Activated naive CD4-positive, alpha-beta T cell treated with anti-CD3 and anti-CD28 coated beads for 36 hours (primary cell): ENCODE measurements around the gene GARNL3. TPM values are rescaled to one million over a fixed set of nuclear protein-coding genes. Genes with fewer than 3 reads are reported as not detected.

Source experiments
- CTCF ChIA-PET: fragments of 350-600 bp; sonication (Branson Sonifier 250); formaldehyde crosslinking; loops from one replicate; lab custom pipeline; 2021; ENCODE audit warnings: antibody characterized with exemption; lab: Charles Lee
- DNase-seq: peaks from one replicate; pipeline ENCODE4 v3.0.0-alpha.2; 2020
- H3K27ac Mint-ChIP-seq: one replicate; pipeline ENCODE4 v1.8.0; 2021; ENCODE audit warnings: mild to moderate bottlenecking, mixed read lengths
- H3K27me3 Mint-ChIP-seq: one replicate; pipeline ENCODE4 v1.8.0; 2021; ENCODE audit warnings: low read depth, mixed read lengths
- H3K36me3 Mint-ChIP-seq: one replicate; pipeline ENCODE4 v1.8.0; 2021; ENCODE audit warnings: low read depth, mixed read lengths
- H3K4me1 Mint-ChIP-seq: one replicate; pipeline ENCODE4 v1.8.0; 2021; ENCODE audit warnings: low read depth, mixed read lengths
- H3K4me3 Mint-ChIP-seq: one replicate; pipeline ENCODE4 v1.8.0; 2021; ENCODE audit warnings: mild to moderate bottlenecking, moderate library complexity, mixed read lengths
- H3K9me3 Mint-ChIP-seq: one replicate; pipeline ENCODE4 v1.8.0; 2021; ENCODE audit warnings: mixed read lengths
- intact Hi-C: fragments of 100-400 bp; cut with micrococcal nuclease; formaldehyde crosslinking; loops from one replicate; pipeline ENCODE4 v1.15.1; 2023
- total RNA-seq, 2 experiments: library from RNA; stranded (reverse); gene quantifications; one replicate each; pipeline ENCODE4 v1.2.3, GENCODE V29; 2021

The GARNL3 gene
- total RNA-seq, 2 experiments from 2014 or later: 1.2 to 4.6 TPM

GRCh38 chr9:127369428-127369827 lies 104.9 kb downstream of the GARNL3 start:
- intact Hi-C loops: no loop called here
- Mint-ChIP-seq H3K27me3 (peaks cover 59% of the 10 kb centered on the region), H3K9me3 (no peaks in the 10 kb centered on the region), H3K4me3 (no peak overlapping the region), H3K36me3 (no peaks in the 10 kb centered on the region), H3K27ac (no peak overlapping the region), H3K4me1 (no peaks in the 10 kb centered on the region)
- DNase-seq: no peak
- CTCF ChIA-PET: interaction anchor here (0.6 kb wide), 2 partner anchors 30 to 117 kb away, joined by 3 to 7 read pairs; no protein-coding TSS in a partner anchor

GRCh38 chr9:127370147-127370579 lies 105.6 kb downstream of the GARNL3 start:
- H3K27me3 Mint-ChIP-seq: peaks cover 64% of the 10 kb centered on the region
- H3K27ac Mint-ChIP-seq: no peak overlapping the region
- no peaks in the 10 kb centered on the region for H3K9me3 Mint-ChIP-seq
- intact Hi-C loops: no loop called here
- no peak overlapping the region for H3K4me3 Mint-ChIP-seq
- no peak for DNase-seq
- no peaks in the 10 kb centered on the region for H3K4me1 Mint-ChIP-seq
- CTCF ChIA-PET: no interaction called here
- no peaks in the 10 kb centered on the region for H3K36me3 Mint-ChIP-seq

- Mint-ChIP-seq H3K27me3 (peaks cover 70% of the 10 kb centered on the region), H3K27ac (no peak overlapping the region), H3K9me3 (no peaks in the 10 kb centered on the region), H3K4me1 (no peaks in the 10 kb centered on the region), H3K4me3 (no peak overlapping the region), H3K36me3 (no peaks in the 10 kb centered on the region)
- CTCF ChIA-PET: no interaction called here
- intact Hi-C loops: no loop called here
- no peak for DNase-seq
These were observed 106.4 kb downstream of the GARNL3 start for GRCh38 chr9:127370672-127371648.

DNA sequence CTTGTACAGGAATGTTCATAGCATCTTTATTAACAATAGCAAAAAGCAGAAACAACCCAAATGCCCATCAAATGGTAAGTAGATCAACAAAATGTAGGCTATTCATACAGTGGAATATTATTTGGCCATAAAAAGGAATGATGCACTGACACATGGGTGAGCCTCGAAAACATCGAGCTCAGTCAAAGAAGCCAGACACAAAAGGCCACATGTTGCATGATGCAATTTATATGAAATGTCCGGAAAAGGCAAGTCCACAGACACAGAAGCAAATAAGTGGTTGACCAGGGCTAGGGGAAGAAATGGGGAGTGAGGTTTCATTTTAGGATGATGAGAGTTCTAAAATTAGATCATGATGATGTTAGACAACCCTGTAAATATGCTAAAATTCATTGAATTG lies 115.9 kb downstream of the GARNL3 start:
- no peak for DNase-seq
- Mint-ChIP-seq H3K4me3 (no peak overlapping the region), H3K4me1 (no peaks in the 10 kb centered on the region), H3K27me3 (peaks cover 54% of the 10 kb centered on the region), H3K27ac (no peak overlapping the region), H3K9me3 (peaks cover 9% of the 10 kb centered on the region), H3K36me3 (no peaks in the 10 kb centered on the region)
- CTCF ChIA-PET: no interaction called here
- intact Hi-C loops: no loop called here

DNA sequence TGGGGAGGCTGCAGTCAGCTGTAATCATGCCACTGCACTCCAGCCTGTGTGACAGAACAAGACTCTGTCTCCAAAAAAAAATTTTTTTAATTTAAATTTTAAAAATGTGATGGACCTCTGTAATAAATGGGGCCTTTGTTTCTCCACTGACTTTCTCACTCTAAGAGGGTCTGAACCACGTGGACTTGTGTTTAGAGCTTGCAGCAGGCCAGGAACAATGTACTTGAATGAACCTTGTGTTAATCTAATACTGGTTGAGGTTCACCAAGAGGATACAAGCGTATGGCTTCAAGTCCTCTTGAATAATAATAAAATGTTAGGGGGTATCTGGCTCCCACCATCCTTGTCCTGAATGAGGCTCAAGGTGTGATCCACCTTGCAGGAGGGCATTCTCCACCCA lies 118.0 kb downstream of the GARNL3 start:
- CTCF ChIA-PET: no interaction called here
- peaks cover 8% of the 10 kb centered on the region for H3K4me1 Mint-ChIP-seq
- H3K9me3 Mint-ChIP-seq: peaks cover 9% of the 10 kb centered on the region
- no peak overlapping the region for H3K27ac Mint-ChIP-seq
- H3K36me3 Mint-ChIP-seq: no peaks in the 10 kb centered on the region
- H3K4me3 Mint-ChIP-seq: no peak overlapping the region
- no peak for DNase-seq
- H3K27me3 Mint-ChIP-seq: peaks cover 61% of the 10 kb centered on the region
- intact Hi-C loops: no loop called here

GRCh38 chr9:127384016-127384730 lies 119.6 kb downstream of the GARNL3 start:
- no peak overlapping the region for H3K27ac Mint-ChIP-seq
- H3K36me3 Mint-ChIP-seq: no peaks in the 10 kb centered on the region
- no peak for DNase-seq
- peaks cover 65% of the 10 kb centered on the region for H3K27me3 Mint-ChIP-seq
- H3K9me3 Mint-ChIP-seq: peaks cover 6% of the 10 kb centered on the region
- no peak overlapping the region for H3K4me3 Mint-ChIP-seq
- CTCF ChIA-PET: no interaction called here
- intact Hi-C loops: no loop called here
- H3K4me1 Mint-ChIP-seq: peaks cover 23% of the 10 kb centered on the region

DNA sequence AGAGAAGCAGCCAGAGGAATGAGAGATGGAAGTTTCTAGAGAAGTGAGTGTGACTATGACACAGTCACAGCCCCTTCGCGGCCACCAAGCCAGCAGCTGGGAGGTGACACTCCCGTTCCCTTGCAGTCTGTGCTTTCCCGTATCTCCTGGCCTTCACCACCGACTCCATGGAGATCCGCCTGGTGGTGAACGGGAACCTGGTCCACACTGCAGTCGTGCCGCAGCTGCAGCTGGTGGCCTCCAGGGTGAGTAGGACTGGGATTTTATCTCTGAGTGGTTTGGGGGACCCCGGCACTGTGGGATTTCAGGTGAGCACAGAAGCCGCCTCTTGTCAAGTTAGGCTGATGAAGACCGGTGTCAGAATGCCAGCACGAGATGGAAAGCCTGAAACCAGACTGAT lies 120.3 kb downstream of the GARNL3 start:
- H3K4me1 Mint-ChIP-seq: peaks cover 27% of the 10 kb centered on the region
- no peaks in the 10 kb centered on the region for H3K36me3 Mint-ChIP-seq
- no peak overlapping the region for H3K4me3 Mint-ChIP-seq
- H3K27ac Mint-ChIP-seq: no peak overlapping the region
- intact Hi-C loops: loop anchor here (5.0 kb wide), 1 partner anchor 663 kb away; no protein-coding TSS in a partner anchor
- H3K9me3 Mint-ChIP-seq: peaks cover 3% of the 10 kb centered on the region
- CTCF ChIA-PET: no interaction called here
- peaks cover 62% of the 10 kb centered on the region for H3K27me3 Mint-ChIP-seq
- DNase-seq: no peak

GRCh38 chr9:127386249-127386648 lies 121.7 kb downstream of the GARNL3 start:
- peaks cover 33% of the 10 kb centered on the region for H3K4me1 Mint-ChIP-seq
- CTCF ChIA-PET: no interaction called here
- DNase-seq: no peak
- no peak overlapping the region for H3K4me3 Mint-ChIP-seq
- intact Hi-C loops: loop anchor here (5.0 kb wide), 1 partner anchor 664 kb away; no protein-coding TSS in a partner anchor
- H3K27me3 Mint-ChIP-seq: peaks cover 67% of the 10 kb centered on the region
- H3K36me3 Mint-ChIP-seq: no peaks in the 10 kb centered on the region
- no peaks in the 10 kb centered on the region for H3K9me3 Mint-ChIP-seq
- no peak overlapping the region for H3K27ac Mint-ChIP-seq

GRCh38 chr9:127386981-127387380 lies 122.4 kb downstream of the GARNL3 start:
- H3K4me1 Mint-ChIP-seq: peaks cover 33% of the 10 kb centered on the region
- intact Hi-C loops: loop anchor here (5.0 kb wide), 1 partner anchor 665 kb away; no protein-coding TSS in a partner anchor
- no peak for DNase-seq
- peaks cover 67% of the 10 kb centered on the region for H3K27me3 Mint-ChIP-seq
- CTCF ChIA-PET: no interaction called here
- no peak overlapping the region for H3K4me3 Mint-ChIP-seq
- H3K9me3 Mint-ChIP-seq: no peaks in the 10 kb centered on the region
- H3K27ac Mint-ChIP-seq: no peak overlapping the region
- no peaks in the 10 kb centered on the region for H3K36me3 Mint-ChIP-seq

GRCh38 chr9:127388037-127388855 lies 123.7 kb downstream of the GARNL3 start:
- CTCF ChIA-PET: interaction anchor here (0.9 to 1.1 kb wide), 4 partner anchors 9 to 173 kb away, joined by 3 to 6 read pairs (median 4); partner anchors contain the start of genes SLC2A8 and ZNF79
- DNase-seq: peak; percentile 97
- peaks cover 73% of the 10 kb centered on the region for H3K27me3 Mint-ChIP-seq
- no peaks in the 10 kb centered on the region for H3K9me3 Mint-ChIP-seq
- H3K4me1 Mint-ChIP-seq: peaks cover 33% of the 10 kb centered on the region
- no peaks in the 10 kb centered on the region for H3K36me3 Mint-ChIP-seq
- peak overlapping the region; percentile 31 for H3K4me3 Mint-ChIP-seq
- intact Hi-C loops: loop anchor here (1.0 to 5.0 kb wide), 8 partner anchors 8 to 666 kb away; partner anchors contain the start of genes LRSAM1 and RPL12
- H3K27ac Mint-ChIP-seq: peak overlapping the region; percentile 84

GRCh38 chr9:127388856-127389238 lies 124.3 kb downstream of the GARNL3 start:
- no peak for DNase-seq
- Mint-ChIP-seq H3K27me3 (peaks cover 74% of the 10 kb centered on the region), H3K4me3 (no peak overlapping the region), H3K9me3 (no peaks in the 10 kb centered on the region), H3K36me3 (no peaks in the 10 kb centered on the region), H3K4me1 (peaks cover 33% of the 10 kb centered on the region), H3K27ac (peak overlapping the region; percentile 84)
- CTCF ChIA-PET: interaction anchor here (0.8 to 1.0 kb wide), 3 partner anchors 68 to 174 kb away, joined by 3 to 6 read pairs (median 3); no protein-coding TSS in a partner anchor
- intact Hi-C loops: loop anchor here (1.0 to 5.0 kb wide), 8 partner anchors 7 to 667 kb away; partner anchors contain the start of genes LRSAM1 and RPL12
